Measurements from ENCODE around the gene TRMT1. TPM values are rescaled to one million over a fixed set of nuclear protein-coding genes. Genes with fewer than 3 reads are reported as not detected.

Gene TRMT1
- total and polyA plus RNA-seq, 2 donors (not counting 1 experiment from before 2014, with no cell fraction given) = 91.8 to 281 TPM

GRCh38 chr19:13102666-13103580, 13.6 kb downstream of the TRMT1 start, which contains the start of gene LYL1:
Gene LYL1 (minus strand): TSS chr19:13102858. CDS start chr19:13101171, 1,687 bp downstream.
- Histone ChIP-seq H3K27ac (ENCODE audit: low read length in 2 of 2) (peak within 1 kb of the TSS; percentile 83 to 100), H3K4me3 (ENCODE audit: control extremely low read depth in 1 of 5, extremely low read depth in 1 of 5, insufficient read depth in 1 of 5, low read depth in 2 of 5, low read length in 4 of 5) (peak within 1 kb of the TSS; percentile 92 to 98 (median 96)), H3K4me2 (replicated peaks; ENCODE audit: low read depth, low read length, poor library complexity, severe bottlenecking) (peak within 1 kb of the TSS; percentile 99), H3K9me3 (ENCODE audit: control extremely low read depth in 1 of 3, control insufficient read depth in 2 of 3, insufficient read depth in 1 of 3, low read length in 2 of 3) (peaks cover 0 to 4% (median 0%) of the 10 kb centered on the region in 3 donors), H3K27me3 (replicated peaks in 1 of 4; ENCODE audit: control extremely low read depth in 1 of 4, control insufficient read depth in 3 of 4, insufficient read depth in 4 of 4, low read length in 3 of 4) (no peaks in the 10 kb centered on the region), H4K20me1 (ENCODE audit: control insufficient read depth, insufficient read depth, low read length, poor library complexity, severe bottlenecking) (peaks cover 34% of the 10 kb centered on the region), H3K36me3 (replicated peaks in 1 of 2; ENCODE audit: control extremely low read depth in 1 of 2, control insufficient read depth in 1 of 2, extremely low read depth in 1 of 2, insufficient read depth in 2 of 2, low read length in 1 of 2) (peaks cover 3 to 35% of the 10 kb centered on the region in 2 experiments), H3K4me1 (ENCODE audit: control insufficient read depth in 2 of 2, insufficient read depth in 2 of 2, low read length in 2 of 2) (peaks cover 44 to 79% of the 10 kb centered on the region in 2 donors), H3K9ac (ENCODE audit: low read length) (peak within 1 kb of the TSS; percentile 84), H3K79me2 (ENCODE audit: control insufficient read depth, insufficient read depth, low read length) (peaks cover 47% of the 10 kb centered on the region), H2AFZ (ENCODE audit: insufficient read depth, low read depth, low read length, poor library complexity, severe bottlenecking) (peak within 1 kb of the TSS; percentile 13)
- ChIA-PET CTCF (interaction anchor here (1.8 to 5.6 kb wide), 5 partner anchors 8 to 92 kb away, joined by 7 to 108 read pairs (median 15); no protein-coding TSS in a partner anchor), POLR2A (interaction anchor here (0.6 to 3.9 kb wide), 10 partner anchors 8 to 645 kb away, joined by 3 to 107 read pairs (median 16); partner anchors contain the start of genes NACC1 and TRMT1)
- H3K9me3 Mint-ChIP-seq (ENCODE audit: insufficient read depth) = no peaks in the 10 kb centered on the region
- H3K27ac Mint-ChIP-seq = peak within 1 kb of the TSS; percentile 100
- peak within 1 kb of the TSS; percentile 97 for H3K4me3 Mint-ChIP-seq
- WGBS (ENCODE audit: insufficient coverage) = under 1% methylated on average over 37 of the region's 47 CpGs
- DNase-seq (peak; percentile 95), ATAC-seq (ENCODE audit: low read depth) (peak; percentile 51)
- intact Hi-C loops (cut with micrococcal nuclease) = loop anchor here (1.0 to 5.0 kb wide), 6 partner anchors 49 to 1279 kb away; partner anchors contain the start of genes ADGRE5 and RFX1
- no peaks in the 10 kb centered on the region for H3K27me3 Mint-ChIP-seq
- TF ChIP-seq EZH2 (IDR thresholded peaks at IDR 0.05; ENCODE audit: borderline replicate concordance, insufficient read depth, low read depth, low read length, poor library complexity, severe bottlenecking) (no peak), CTCF (IDR thresholded peaks at IDR 0.05) (no peak)
- H3K4me1 Mint-ChIP-seq = peaks cover 73% of the 10 kb centered on the region

Measured in B cell (primary cell).